ENCODE measurements around the gene FAM149B1.

FAM149B1 gene

DNA sequence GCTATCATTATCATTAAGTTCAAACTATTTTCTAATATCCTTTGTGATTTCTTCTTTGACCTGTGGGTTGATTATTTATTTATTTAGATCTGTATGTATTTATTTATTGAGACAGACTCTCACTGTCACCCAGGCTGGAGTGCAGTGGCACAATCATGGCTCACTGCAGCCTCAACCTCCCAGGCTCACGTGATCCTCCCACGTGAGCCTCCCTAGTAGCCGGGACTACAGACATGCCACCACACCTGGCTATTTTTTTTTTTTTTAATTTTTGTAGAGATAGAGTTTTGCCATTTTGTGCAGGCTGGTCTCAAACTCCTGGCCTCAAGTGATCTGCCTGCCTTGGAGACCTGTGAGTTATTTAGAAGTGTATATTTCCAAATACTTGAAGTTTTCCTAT, 113.2 kb downstream of the FAM149B1 start:
- no peak for DNase-seq

DNA sequence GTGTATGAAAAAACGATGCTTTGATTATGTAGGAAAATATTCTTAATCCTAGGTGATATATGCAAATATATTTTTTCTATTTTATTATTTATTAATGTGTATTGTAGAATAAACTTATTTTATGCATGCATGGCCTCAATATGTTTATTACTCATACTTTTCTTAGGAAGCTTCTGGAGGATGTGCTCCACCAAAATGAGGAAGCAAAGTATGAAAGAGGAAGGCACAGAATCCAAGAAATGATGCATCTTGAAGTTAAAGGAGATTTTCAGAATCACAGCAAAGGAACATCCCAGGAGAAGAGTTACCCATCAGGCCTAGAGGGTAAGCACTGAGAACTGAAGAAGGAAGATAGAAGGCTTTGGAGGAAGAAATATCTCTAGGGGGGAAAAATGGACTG, 119.5 kb downstream of the FAM149B1 start:
- no peak for DNase-seq

DNA sequence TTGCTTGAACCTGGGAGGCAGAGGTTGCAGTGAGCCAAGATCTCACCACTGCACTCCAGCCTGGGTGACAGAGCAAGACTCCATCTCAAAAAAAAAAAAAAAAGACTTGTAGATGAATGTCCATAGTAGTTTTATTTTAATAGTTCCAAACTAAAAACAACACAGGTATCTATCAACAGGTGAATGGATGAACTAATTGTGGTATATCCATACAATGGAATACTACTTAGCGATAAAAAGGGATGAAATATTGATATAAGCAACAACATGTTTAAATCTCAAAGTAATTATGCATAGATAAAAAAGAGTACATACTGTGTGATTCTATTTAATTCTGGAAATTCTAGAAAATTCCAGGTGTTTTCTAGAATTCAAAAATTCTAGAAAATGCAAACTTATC, 122.0 kb downstream of the FAM149B1 start:
- no peak for DNase-seq

- no peak for DNase-seq
These were observed 125.5 kb downstream of the FAM149B1 start for GRCh38 chr10:73293461-73293860.
